ENCODE measurements around the gene DIRAS1. TPM values are rescaled to one million over a fixed set of nuclear protein-coding genes. Genes with fewer than 3 reads are reported as not detected.
A peak's percentile ranks its signal among the peaks of the same experiment; 100 is the strongest.

The DIRAS1 gene
- total RNA-seq, 4 donors from 2014 or later = 0.18 to 23.1 (median 1.4) TPM

- Histone ChIP-seq H3K9me3 (no peaks in the 10 kb centered on the region), H3K4me1 (peaks cover 0 to 9% (median 4%) of the 10 kb centered on the region in 4 donors), H3K4me3 (no peak overlapping the region), H3K27me3 (no peaks in the 10 kb centered on the region), H3K27ac (no peak overlapping the region), H3K36me3 (peaks cover 0 to 7% (median 0%) of the 10 kb centered on the region in 3 donors)
- DNase-seq = no peak
- TF ChIP-seq POLR2A (IDR thresholded peaks at IDR 0.05) = no peak
- no peak for TF ChIP-seq CTCF (IDR thresholded peaks at IDR 0.05)
Observed at GRCh38 chr19:2727640-2727944, 6.4 kb upstream of the DIRAS1 start.

GRCh38 chr19:2726904-2727639 is 5.9 kb upstream of the DIRAS1 start:
- Histone ChIP-seq H3K9me3 (no peaks in the 10 kb centered on the region), H3K27me3 (no peaks in the 10 kb centered on the region), H3K4me1 (peaks cover 0 to 9% (median 4%) of the 10 kb centered on the region in 4 donors), H3K27ac (peak overlapping the region in 1 of 4 donors; percentile 55), H3K36me3 (peaks cover 0 to 2% (median 0%) of the 10 kb centered on the region in 3 donors), H3K4me3 (no peak overlapping the region)
- peak in 1 of 3 donors; percentile 45 for DNase-seq
- TF ChIP-seq CTCF (IDR thresholded peaks at IDR 0.05) (no peak), POLR2A (IDR thresholded peaks at IDR 0.05) (no peak)

- Histone ChIP-seq H3K4me3 (no peak overlapping the region), H3K36me3 (no peaks in the 10 kb centered on the region), H3K4me1 (peaks cover 0 to 13% (median 4%) of the 10 kb centered on the region in 4 donors), H3K27me3 (no peaks in the 10 kb centered on the region), H3K27ac (peak overlapping the region in 1 of 4 donors; percentile 55), H3K9me3 (no peaks in the 10 kb centered on the region)
- TF ChIP-seq POLR2A (IDR thresholded peaks at IDR 0.05) (no peak), CTCF (IDR thresholded peaks at IDR 0.05) (no peak)
- no peak for DNase-seq
Observed at GRCh38 chr19:2726160-2726855, 5.1 kb upstream of the DIRAS1 start.

GRCh38 chr19:2724148-2724557 is 3.0 kb upstream of the DIRAS1 start:
- Histone ChIP-seq H3K27me3 (peaks cover 0 to 13% of the 10 kb centered on the region in 2 donors), H3K9me3 (no peaks in the 10 kb centered on the region), H3K27ac (no peak overlapping the region), H3K36me3 (no peaks in the 10 kb centered on the region), H3K4me1 (peaks cover 0 to 28% (median 14%) of the 10 kb centered on the region in 4 donors), H3K4me3 (no peak overlapping the region)
- no peak for DNase-seq
- TF ChIP-seq CTCF (IDR thresholded peaks at IDR 0.05) (no peak), POLR2A (IDR thresholded peaks at IDR 0.05) (no peak)

GRCh38 chr19:2723747-2724146 is 2.6 kb upstream of the DIRAS1 start:
- Histone ChIP-seq H3K9me3 (no peaks in the 10 kb centered on the region), H3K4me1 (peaks cover 0 to 28% (median 14%) of the 10 kb centered on the region in 4 donors), H3K36me3 (no peaks in the 10 kb centered on the region), H3K4me3 (no peak overlapping the region), H3K27ac (no peak overlapping the region), H3K27me3 (peaks cover 0 to 13% of the 10 kb centered on the region in 2 donors)
- no peak for DNase-seq
- TF ChIP-seq POLR2A (IDR thresholded peaks at IDR 0.05) = no peak

- Histone ChIP-seq H3K27me3 (peaks cover 0 to 13% of the 10 kb centered on the region in 2 donors), H3K4me1 (peaks cover 0 to 28% (median 14%) of the 10 kb centered on the region in 4 donors), H3K4me3 (no peak overlapping the region), H3K27ac (no peak overlapping the region), H3K36me3 (no peaks in the 10 kb centered on the region), H3K9me3 (no peaks in the 10 kb centered on the region)
- DNase-seq = no peak
- TF ChIP-seq POLR2A (IDR thresholded peaks at IDR 0.05) = no peak
- TF ChIP-seq CTCF (IDR thresholded peaks at IDR 0.05) = no peak
Observed at GRCh38 chr19:2723345-2723715, 2.2 kb upstream of the DIRAS1 start.
